ENCODE results near the gene IGSF3.

The IGSF3 gene

DNA sequence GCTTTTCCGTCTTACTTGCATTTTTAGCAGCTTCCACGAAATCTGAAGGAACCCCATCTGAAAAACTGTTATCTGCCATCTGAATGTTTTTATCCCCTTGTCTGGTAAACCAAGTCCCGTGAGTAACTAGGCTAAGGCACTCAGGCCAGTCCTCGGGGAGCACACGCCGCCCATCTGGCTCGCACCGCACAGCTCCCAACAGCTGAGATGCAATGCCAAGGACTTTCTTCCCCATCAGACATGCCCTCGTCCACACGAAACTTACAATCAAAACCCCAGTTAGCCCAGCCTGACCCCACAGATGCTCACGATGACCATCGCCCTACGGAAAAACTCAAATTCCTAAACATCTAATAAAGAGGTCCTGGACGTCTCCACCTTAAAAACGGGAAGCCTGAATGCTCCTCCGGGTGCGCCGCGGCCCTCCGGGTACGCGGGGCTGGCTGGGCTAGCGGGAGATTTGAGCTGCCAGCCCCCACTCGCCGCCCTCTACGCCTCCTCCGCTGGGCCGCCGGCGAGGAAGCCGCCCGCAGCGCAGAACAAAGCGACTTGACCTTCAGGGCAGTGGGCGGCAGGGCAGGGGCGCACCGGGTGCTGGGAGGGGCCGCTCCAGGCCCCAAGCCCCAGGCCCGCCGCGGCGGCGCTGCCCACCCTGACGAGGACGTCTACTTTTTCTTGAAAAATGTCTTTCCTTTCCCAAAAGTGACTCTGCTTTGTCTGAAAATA is 133.4 kb downstream of the IGSF3 start:
- peaks cover 13% of the 10 kb centered on the region for H3K36me3 Mint-ChIP-seq
- H3K27ac Mint-ChIP-seq, result no peak overlapping the region
- H3K9me3 Mint-ChIP-seq, result no peaks in the 10 kb centered on the region
- H3K4me1 Mint-ChIP-seq, result peaks cover 10% of the 10 kb centered on the region
- no peak overlapping the region for H3K4me3 Mint-ChIP-seq
- H3K27me3 Mint-ChIP-seq, result no peaks in the 10 kb centered on the region

DNA sequence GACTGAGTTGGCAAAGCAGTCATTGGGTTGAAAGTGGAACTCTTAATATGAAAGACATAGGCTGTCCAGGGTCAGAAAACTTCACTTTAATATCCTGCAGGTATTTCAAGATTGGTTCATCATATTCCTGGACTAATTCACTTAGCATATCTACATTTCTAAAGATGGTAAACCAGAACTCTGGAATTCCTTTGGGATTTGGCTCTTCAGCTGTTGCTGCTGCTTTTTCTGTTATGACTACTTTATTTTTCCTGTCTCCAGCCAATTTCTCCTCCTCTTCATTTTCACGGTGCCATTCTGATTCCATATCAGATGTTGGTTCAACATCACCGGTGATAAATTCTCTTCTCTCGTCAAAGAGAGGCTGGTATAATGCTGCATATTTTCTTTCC is 134.1 kb downstream of the IGSF3 start:
- Mint-ChIP-seq H3K27me3 (no peaks in the 10 kb centered on the region), H3K4me1 (peaks cover 2% of the 10 kb centered on the region), H3K36me3 (peaks cover 14% of the 10 kb centered on the region), H3K9me3 (no peaks in the 10 kb centered on the region), H3K27ac (no peak overlapping the region), H3K4me3 (no peak overlapping the region)

DNA sequence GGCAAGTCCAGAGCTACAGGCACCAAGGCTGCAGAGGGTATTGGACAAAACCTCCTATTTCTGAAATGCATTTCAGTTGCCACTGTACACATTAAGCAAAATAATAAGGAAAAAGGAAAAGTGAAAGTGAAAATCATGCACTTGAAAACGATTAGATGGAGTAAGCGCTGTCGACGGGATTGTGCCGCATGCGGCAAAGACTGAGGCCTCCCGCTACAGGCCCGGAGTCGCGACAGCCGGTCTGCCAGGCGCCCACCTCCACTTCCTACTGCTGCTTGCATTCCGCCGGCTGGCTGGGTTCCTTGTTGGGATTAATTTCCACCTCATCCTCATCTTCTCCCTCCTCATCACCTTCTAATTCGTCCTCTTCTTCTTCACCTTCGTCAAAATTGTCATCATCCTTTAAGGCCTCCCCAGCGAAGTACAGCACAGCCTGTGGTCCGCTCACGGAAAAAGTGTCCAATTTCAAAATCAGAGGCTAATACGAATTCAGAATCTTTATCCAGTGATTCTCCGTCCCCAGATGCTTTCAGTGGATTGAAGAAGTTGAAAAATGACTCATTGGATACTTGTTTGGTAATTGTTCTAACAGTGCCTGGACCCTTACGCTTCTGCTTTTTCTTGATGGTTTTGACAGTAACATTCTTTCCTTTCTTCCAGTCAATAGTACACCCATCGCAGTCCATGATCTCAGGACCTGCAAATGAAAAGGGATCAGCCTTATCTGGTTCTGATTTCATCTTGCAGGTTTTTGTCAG is 134.7 kb downstream of the IGSF3 start:
- no peak overlapping the region for H3K27ac Mint-ChIP-seq
- no peaks in the 10 kb centered on the region for H3K4me1 Mint-ChIP-seq
- peaks cover 14% of the 10 kb centered on the region for H3K36me3 Mint-ChIP-seq
- H3K4me3 Mint-ChIP-seq, result no peak overlapping the region
- H3K27me3 Mint-ChIP-seq, result no peaks in the 10 kb centered on the region
- H3K9me3 Mint-ChIP-seq, result no peaks in the 10 kb centered on the region

DNA sequence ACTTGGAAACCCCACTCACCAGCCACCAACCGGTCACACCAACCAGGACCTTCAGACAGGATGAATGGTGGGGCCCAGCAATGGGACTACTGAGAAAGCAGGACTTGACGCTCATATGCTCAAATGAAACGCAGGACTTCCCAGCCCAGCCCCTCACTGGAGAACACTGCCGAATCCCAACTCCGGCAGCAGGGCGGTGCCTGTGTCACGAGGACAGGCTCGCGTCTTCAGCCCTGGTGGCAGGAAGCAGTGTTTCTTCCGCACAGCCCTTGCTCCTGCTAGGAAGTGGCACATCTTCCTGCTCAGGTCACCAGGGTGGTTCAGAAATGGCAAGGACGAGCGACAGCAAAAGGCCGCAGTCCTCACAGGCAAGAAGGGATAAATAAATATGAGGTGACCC is 135.6 kb downstream of the IGSF3 start:
- H3K4me3 Mint-ChIP-seq, result no peak overlapping the region
- H3K27ac Mint-ChIP-seq, result no peak overlapping the region
- H3K9me3 Mint-ChIP-seq, result no peaks in the 10 kb centered on the region
- no peaks in the 10 kb centered on the region for H3K4me1 Mint-ChIP-seq
- peaks cover 14% of the 10 kb centered on the region for H3K36me3 Mint-ChIP-seq
- H3K27me3 Mint-ChIP-seq, result no peaks in the 10 kb centered on the region

DNA sequence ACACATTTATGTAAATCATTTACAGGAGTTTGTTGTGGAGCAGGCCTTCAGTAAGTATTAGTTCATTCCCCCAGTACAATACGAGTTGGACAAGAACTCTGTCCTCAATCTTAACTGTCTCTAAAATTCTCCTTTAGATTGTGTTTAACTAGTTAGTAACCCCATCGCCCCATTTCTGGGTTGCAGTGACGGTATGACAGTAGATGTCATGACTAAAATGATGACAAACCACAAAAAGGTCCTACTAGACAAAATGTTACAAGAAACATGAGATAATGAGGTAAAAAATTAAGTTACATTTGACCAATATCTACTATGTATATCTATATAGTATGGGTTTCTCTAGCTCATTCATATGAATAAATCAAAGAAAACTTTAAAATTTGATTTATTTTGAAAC is 137.9 kb downstream of the IGSF3 start:
- Mint-ChIP-seq H3K4me1 (no peaks in the 10 kb centered on the region), H3K36me3 (peaks cover 9% of the 10 kb centered on the region), H3K27me3 (no peaks in the 10 kb centered on the region), H3K27ac (no peak overlapping the region), H3K4me3 (no peak overlapping the region), H3K9me3 (no peaks in the 10 kb centered on the region)

DNA sequence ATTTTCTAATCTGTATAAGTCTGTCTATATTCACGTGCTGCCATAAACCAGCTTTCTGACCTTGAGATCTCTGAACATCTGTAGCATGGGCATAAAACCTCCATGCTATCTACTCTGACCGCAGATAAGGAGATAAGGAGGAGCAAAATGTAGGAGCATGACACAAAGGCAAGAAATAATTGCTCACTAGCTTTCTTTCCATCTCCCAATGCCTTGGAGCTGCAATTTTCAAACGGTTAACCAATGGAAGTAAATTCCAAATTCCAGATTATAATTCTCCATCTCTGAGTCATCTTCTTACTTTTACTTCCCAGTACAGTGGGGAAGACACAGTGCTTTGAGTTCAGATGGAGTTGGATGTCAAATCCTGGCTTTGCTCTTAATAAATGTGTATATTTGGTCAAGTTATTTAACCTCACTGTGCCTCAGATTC is 138.3 kb downstream of the IGSF3 start:
- no peak overlapping the region for H3K27ac Mint-ChIP-seq
- H3K36me3 Mint-ChIP-seq, result peaks cover 9% of the 10 kb centered on the region
- no peaks in the 10 kb centered on the region for H3K9me3 Mint-ChIP-seq
- no peaks in the 10 kb centered on the region for H3K4me1 Mint-ChIP-seq
- H3K27me3 Mint-ChIP-seq, result no peaks in the 10 kb centered on the region
- H3K4me3 Mint-ChIP-seq, result no peak overlapping the region

DNA sequence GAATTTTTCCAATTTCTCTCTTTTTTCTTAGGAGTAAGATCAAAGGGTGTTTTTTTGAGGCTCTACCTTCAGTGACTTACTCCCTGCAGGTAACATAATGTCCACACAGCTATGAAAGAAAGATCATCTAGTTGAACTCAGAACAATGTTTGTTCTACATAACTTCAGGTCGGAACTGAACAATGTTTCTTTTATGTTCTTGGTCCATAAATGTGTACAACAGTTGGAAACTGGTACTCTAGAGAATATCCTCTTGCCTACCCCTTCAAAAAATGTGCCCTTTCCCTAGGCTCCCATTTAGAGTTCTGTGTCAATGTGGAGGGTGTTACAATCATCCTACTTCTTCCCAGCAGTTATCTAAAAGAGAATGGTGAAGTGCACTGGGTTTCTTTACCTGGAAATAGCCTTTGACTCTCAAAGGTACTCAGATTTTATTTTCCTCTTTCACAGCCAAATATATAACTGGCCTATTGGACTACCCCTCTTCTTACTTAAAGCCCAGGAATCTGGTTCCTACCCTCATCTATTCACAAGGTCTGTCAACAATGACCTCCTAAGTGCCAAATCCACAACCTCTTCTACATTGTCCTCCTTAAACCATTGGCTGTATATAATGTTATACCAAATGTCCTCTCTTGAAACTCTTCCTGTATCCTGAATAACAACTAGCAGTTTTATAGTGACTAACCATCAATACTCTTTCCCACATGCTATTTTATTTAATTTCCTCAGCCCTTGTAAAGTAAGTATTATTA is 139.0 kb downstream of the IGSF3 start:
- peaks cover 2% of the 10 kb centered on the region for H3K36me3 Mint-ChIP-seq
- H3K27me3 Mint-ChIP-seq, result no peaks in the 10 kb centered on the region
- H3K4me3 Mint-ChIP-seq, result no peak overlapping the region
- no peaks in the 10 kb centered on the region for H3K9me3 Mint-ChIP-seq
- no peaks in the 10 kb centered on the region for H3K4me1 Mint-ChIP-seq
- no peak overlapping the region for H3K27ac Mint-ChIP-seq

DNA sequence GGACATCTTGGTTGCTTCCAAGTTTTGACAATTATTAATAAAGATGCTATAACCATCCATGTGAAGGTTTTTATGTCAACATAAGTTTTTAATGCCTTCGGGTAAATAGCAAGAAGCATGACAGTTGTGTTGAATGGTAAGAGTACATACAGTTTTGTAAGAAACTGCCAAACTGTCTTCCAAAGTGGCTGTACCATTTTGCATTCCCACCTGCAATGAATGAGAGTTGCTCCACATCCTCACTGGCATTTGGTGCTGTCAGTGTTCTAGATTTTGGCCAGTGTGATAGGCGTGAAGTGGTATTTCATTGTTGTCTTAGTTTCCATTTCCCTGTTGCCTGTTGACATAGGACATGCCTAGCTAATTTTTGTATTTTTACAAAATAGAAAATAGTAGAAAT is 142.1 kb downstream of the IGSF3 start:
- peaks cover 1% of the 10 kb centered on the region for H3K36me3 Mint-ChIP-seq
- no peaks in the 10 kb centered on the region for H3K4me1 Mint-ChIP-seq

More for the DNA sequence above, 142.1 kb downstream of the IGSF3 start:
- Mint-ChIP-seq H3K27ac (no peak overlapping the region), H3K9me3 (no peaks in the 10 kb centered on the region), H3K4me3 (no peak overlapping the region), H3K27me3 (no peaks in the 10 kb centered on the region)
